Heart left ventricle (tissue), 13 donors: ENCODE measurements around the gene IGBP1.

ENCODE experiments used
- CTCF ChIP-seq, 12 donors: fragments of 200-600 bp; sonication (generic) in 4 of 12; IDR thresholded peaks; one replicate each; pipeline versions ENCODE4 v1.5.0 to v1.8.0; 2018 to 2022; ENCODE audit warnings: antibody characterized with exemption in 12 of 12, mild to moderate bottlenecking in 5 of 12
- POLR2A ChIP-seq, 2 donors: fragments of 450-650 bp; IDR thresholded peaks; one replicate each; pipeline ENCODE4 v1.6.1; 2017; ENCODE audit warnings: antibody characterized with exemption in 2 of 2, mild to moderate bottlenecking in 2 of 2, moderate library complexity in 2 of 2
- donor health status: ischemic (EF 13 %, LVEDD 7.1; RV severe dilation, severe dysfunction).
- donor health status: DM: no; HTN: yes; CAD: no.
- donor health status: DM: no; HTN: no; CAD: no.
- donor health status: ischemic (EF 25% LVEDD 6.9; RV normal size, moderate dysfunction).
- donor health status: ischemic (EF 25% LVEDD 5.7; RV mildly dilated, moderate dysfunction).
- donor health status: ischemic (EF 35%, LVEDD 5.7; RV mildly dilated, moderate dysfunction).
- donor health status: nonischemic (EF 11% LVEDD 7.7; RV severe dilation, severe dysfunction).
- donor health status: DM: yes; HTN: yes; CAD: no.
- donor health status: PGD.
- donor health status: ischemic (EF 29% LVEDD 5.4; RV normal size, mild dysfunction).
- donor health status: nonischemic (EF 23%, LVEDD 6.1; RV moderate dilation, normal function).

- TF ChIP-seq CTCF (IDR thresholded peaks at IDR 0.05): no peak
- TF ChIP-seq POLR2A (IDR thresholded peaks at IDR 0.05): no peak
These were observed 15.5 kb upstream of the IGBP1 start for GRCh38 chrX:70117738-70118137.
